Adipose tissue (tissue), 3 donors: ENCODE measurements around the gene GUCY2D. TPM values are rescaled to one million over a fixed set of nuclear protein-coding genes. Genes with fewer than 3 reads are reported as not detected.
"Not testable (repeated sequence)": the region's sequence is repeated elsewhere in the genome, so short reads cannot be mapped to it uniquely, and the experiment has no call there.

Source experiments
- H3K27ac ChIP-seq: one replicate; pipeline ENCODE4 v1.5.1; 2013; ENCODE audit warnings: low read depth, low read length
- WGBS, 3 donors: extraction: QIAGEN DNeasy Blood & Tissue Kit; methylation state at CpG; one replicate each; pipeline ENCODE4 v1.1.7; 2013; 5-methylcytosine and 5-hydroxymethylcytosine counted together
- polyA plus RNA-seq, 3 donors: library from polyadenylated mRNA; stranded (reverse); fragments of 200-250 nt; gene quantifications; one replicate each; pipeline ENCODE4 v1.2.3, GENCODE V29; 2013
- donor health status: healthy with polysubstance abuse.
- donor health status: Bipolar disorder and iron deficiency.
- donor health status: healthy.

Gene GUCY2D
- polyA plus RNA-seq, 3 donors: 0.04 to 0.15 (median 0.11) TPM

DNA sequence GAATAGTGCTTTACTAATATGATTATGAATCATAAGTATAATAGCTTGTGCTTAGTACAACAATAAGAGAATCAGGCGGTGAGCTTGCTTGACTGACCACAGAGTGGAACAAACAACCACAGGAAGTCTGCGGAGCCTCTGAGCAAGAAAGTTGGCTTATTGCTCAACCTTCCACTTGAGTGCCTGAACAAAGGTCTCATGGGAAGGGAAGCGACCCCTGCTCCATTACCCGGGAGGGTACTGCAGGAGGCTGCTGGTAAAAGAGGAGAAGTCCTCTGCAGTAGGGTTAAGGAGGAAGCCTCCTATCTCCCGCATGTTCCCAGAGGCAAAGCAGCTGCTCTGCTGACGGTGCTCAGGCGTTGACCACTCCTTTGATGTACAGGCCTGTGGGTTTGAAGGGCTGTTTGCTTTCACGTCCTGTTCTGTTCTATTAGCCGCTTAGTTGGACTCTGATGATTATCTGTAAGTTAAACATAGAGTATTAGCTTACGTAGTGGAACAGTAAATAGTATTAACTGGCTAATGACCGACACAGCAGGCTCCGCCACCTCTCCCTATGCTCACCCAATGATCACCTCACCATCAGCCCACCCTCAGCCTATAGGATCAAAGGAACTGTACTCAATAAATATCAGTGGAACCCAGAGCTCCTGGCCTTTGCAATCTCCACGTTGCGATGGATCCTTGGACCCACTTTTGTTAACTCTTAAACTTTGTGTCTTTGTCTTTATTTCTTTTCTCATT is 54.0 kb downstream of the GUCY2D start:
- WGBS, 3 donors: 18 to 34% (median 33%) methylated on average over 14 of the region's 14 CpGs
- H3K27ac ChIP-seq: no peak overlapping the region

DNA sequence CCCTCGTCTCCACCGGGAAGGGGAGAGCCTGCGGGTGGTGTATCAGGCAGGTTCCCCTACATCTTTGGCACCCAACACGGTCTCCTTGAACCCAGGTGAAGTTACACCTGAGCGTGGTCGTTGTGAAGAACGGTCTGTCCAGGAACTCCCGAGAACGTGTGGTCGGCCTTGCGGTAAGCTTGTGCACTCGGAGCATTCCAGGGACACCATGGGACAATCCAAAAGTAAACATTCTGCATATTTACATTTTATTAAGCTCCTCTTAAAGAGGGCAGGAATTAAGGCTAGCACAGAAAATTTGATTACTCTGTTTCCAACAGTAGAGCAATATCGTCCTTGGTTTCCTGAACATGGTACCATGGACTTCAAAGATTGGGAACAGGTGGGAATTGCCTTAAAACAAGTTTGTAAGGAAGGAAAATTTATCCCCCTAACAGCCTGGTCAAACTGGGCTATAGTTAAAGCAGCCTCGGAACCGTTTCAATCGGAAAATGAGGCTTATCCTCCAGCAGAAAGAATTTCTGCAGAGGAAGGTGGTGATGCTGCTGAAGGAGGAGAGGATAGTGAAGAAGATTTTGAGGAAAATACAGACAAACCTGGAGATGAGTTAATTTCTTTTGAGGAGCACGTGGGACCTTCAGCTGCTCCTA is 54.7 kb downstream of the GUCY2D start:
- H3K27ac ChIP-seq: no peak overlapping the region
- WGBS, 3 donors: 37 to 77% (median 70%) methylated on average over 17 of the region's 17 CpGs

DNA sequence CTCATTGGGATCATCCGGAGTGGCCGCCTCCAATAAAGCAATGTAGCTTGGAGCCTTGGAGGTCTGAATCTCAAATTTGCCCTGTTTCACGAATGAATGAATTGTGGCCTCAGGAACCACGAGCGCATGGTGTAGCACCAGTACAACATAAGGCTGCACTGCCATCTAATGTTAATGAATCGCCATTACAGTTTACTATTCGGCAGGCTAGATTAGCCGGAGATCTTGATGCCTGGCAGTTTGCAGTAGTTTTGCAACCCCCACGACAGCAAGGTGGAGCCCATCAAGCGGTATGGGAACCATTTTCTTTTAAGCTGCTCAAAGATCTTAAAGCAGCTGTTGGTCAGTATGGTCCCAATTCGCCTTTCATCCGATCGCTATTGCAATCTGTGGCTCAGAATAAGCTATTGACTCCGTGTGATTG is 55.3 kb downstream of the GUCY2D start:
- H3K27ac ChIP-seq: no peak overlapping the region
- 1 to 9% (median 7%) methylated on average over 14 of the region's 14 CpGs for WGBS, 3 donors

DNA sequence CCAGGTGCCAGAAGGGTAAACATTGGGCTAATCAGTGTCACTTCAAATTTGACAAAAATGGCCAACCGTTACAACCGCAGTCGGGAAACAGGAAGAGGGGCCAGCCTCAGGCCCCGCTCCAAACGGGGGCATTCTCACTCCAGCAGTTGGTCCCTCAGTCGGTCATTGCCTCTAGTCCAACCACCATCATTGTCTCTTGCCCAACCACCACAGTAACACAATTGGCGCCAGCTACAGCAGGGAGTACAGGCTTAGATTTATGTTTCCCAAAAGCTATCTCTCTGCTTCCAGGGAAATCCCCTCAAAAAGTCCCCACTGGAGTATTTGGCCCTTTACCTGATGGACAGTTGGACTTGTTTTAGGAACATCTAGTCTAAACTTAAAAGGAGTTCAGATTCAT is 56.7 kb downstream of the GUCY2D start:
- H3K27ac ChIP-seq: no peak overlapping the region

DNA sequence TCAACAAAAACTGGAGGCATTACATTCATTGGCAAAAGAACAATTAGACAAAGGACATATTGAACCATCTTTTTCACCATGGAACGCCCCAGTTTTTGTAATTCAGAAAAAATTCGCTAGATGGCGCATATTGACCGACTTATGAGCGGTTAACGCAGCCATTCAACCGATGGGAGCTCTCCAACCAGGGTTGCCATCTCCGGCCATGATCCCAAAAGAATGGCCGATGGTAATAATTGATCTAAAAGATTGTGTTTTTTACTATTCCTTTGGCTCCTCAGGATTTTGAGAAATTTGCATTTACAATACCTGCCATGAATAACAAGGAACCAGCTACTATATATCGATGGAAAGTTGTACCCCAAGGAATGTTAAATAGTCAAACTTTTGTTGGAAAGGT is 57.9 kb downstream of the GUCY2D start:
- no peak overlapping the region for H3K27ac ChIP-seq
- WGBS, 3 donors: 8 to 9% (median 8%) methylated on average over 10 of the region's 10 CpGs

More for the DNA sequence above, 56.7 kb downstream of the GUCY2D start:
- 9 to 14% (median 11%) methylated on average over 7 of the region's 7 CpGs for WGBS, 3 donors

DNA sequence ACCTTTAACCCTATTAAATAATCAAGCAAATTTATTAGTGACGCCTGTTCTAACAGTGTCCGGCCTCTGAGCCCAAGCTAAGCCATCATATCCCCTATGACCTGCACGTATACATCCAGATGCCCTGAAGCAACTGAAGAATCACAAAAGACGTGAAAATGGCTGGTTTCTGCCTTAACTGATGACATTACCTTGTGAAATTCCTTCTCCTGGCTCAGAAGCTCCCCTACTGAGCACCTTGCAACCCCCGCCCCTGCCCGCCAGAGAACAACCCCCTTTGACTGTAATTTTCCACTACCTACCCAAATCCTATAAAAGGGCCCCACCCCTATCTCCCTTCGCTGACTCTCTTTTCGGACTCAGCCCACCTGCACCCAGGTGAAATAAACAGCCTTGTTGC is 59.4 kb downstream of the GUCY2D start:
- not testable (repeated sequence) for H3K27ac ChIP-seq
- 67 to 69% (median 68%) methylated on average over 8 of the region's 8 CpGs for WGBS, 3 donors

DNA sequence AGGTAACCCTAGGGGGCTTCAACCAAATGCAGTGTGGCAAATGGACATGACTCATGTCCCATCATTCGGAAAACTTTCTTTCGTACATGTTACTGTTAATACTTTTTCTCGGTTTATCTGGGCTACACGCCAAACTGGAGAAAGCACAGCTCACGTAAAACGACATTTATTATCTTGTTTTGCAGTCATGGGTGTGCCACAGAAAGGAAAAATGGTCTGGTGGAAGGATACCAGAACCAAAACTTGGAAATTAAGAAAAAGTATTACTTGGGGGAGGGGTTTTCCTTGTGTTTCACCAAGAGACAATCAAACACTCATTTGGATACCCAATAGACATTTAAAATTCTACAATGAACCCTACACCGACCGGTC is 60.0 kb downstream of the GUCY2D start:
- no peak overlapping the region for H3K27ac ChIP-seq
- WGBS, 3 donors: 24 to 45% (median 30%) methylated on average over 8 of the region's 8 CpGs

DNA sequence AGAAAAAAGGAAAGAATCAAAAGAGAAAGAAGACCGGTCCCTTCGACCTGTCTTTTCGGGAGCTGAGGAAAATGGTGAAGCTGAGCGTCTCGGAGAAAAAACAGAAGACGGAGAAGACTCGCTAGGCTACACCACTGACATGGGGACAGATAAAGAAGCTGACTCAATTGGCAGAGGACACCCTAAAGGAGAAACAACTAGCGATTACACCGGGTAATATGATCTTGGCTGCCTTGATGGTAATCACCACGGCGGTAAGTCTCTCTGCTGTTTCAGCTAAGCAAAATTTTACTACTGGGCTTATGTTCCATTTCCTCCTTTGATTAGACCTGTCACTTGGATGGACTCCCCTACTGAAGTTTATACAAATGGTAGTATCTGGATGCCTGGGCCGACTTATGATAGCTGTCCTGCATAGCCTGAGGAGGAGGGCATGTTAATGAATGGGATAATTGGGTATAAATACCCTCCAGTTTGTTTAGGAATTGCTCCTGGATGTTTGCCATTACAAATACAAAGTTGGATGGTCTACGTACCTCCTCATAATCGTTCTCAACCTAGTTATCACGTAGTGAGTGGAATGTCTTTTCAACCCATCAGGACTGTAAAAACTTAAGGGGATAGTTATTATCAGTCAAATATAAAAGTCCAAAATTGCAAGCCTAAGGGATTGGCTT is 60.5 kb downstream of the GUCY2D start:
- WGBS, 3 donors: 26 to 40% (median 28%) methylated on average over 15 of the region's 15 CpGs
- no peak overlapping the region for H3K27ac ChIP-seq

DNA sequence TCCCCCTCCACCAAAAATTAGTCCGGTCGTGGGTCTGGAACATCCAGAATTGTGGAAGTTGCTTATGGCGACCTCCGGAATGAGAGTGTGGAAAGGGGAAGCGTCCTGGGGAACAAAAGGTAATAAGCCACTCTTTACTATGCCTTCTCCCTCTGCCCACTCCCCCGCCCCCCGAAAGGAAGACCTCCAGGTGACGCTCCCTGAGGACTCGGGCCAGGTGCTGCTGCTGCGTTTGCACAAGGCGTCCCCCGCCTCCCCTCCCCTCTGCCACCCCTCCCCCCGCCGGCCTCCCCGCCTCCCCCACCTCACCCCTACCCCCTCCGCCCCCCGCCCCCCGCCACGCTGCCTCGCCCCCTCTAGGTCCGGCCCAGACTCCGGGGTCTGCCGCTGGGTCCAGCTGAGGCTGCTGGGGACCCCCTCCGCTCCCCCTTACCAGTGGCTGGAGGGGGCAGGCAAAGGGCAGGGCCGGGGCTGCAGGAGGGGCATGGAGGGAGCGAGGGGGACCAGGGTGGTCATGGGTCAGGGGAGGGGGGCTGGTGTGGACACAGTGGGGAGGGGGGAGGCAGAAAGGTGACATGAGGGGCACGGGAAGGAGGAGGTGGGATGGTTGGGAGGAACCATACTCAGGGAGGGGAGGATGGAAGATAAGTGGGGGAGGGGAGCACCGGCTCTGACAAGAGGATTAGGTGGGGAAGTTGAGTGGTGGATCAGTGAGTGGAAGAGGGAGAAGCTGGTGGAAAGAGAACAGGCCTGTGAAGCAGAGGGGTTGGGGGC is 61.5 kb downstream of the GUCY2D start:
- no peak overlapping the region for H3K27ac ChIP-seq
- WGBS, 3 donors: 12 to 23% (median 19%) methylated on average over 15 to 23 of the region's 28 CpGs

DNA sequence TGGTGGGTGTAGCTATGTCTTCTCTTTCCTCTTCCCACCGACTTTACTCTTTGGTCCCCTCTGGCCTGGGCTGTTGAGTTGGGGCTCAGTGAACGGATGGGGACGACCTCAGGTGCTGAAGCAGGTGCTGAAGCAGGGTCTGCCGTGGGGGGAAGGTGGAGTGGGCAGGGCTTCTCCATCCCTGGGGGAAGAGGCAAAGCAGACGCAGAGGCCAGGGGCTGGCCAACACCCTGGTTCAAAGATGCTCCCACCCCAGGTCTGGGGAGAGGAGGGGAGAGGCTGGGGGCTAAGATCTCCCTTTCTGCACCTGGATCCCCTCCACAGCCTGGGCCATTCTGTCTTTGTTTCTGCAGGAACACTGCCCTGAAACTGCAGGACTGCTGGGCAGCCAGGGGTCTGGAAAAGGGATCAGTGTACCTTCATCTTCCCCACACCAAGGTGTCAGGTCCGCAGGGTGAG is 62.2 kb downstream of the GUCY2D start:
- H3K27ac ChIP-seq: no peak overlapping the region
- 48 to 67% (median 57%) methylated on average over 6 of the region's 6 CpGs for WGBS, 3 donors

DNA sequence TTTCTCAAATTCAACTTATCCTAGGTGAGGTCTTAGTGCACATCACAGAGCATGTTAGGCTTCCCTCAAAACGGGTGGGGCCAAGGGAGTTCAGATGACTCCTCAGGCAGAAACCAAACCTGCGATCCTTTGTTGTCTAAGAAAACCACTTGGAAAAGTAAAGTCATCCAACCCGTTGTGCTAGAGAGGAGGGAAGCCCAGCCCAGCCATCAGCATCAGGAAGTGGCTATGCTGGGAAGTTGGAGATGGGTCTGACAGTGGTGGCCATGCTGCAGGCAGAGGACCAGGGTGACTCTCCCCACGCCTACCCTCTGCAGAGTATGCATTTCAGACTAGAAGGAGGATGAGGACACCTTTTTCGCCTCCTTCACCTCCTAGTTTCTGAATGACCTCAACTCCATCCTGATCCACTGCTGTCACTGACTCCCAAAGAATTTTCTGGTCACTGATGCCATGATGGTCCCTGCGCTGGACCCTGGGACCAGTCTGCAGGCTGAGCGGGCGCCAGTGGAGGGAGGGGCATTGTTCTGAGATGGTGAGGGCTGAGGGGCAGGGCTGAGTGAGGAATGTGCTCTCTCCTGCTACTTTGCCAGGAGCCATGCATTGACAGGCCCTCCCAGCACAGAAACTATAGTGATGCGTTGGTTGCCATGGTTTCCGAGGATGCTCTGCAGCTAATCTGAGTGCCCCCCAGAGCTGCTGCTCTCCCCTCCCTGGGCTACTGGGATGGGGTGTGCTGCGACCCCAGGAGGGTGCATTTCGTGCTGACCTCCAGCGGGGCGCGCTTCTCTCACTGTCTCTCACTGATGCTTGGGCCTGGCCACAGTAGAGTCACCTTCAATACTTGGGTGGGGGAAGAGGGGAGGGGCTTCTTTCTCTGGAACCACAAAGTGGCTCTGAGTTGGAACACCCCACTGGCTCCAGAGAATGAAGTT is 64.7 kb downstream of the GUCY2D start:
- WGBS, 3 donors: 62 to 77% (median 75%) methylated on average over 12 to 15 of the region's 15 CpGs
- H3K27ac ChIP-seq: no peak overlapping the region

DNA sequence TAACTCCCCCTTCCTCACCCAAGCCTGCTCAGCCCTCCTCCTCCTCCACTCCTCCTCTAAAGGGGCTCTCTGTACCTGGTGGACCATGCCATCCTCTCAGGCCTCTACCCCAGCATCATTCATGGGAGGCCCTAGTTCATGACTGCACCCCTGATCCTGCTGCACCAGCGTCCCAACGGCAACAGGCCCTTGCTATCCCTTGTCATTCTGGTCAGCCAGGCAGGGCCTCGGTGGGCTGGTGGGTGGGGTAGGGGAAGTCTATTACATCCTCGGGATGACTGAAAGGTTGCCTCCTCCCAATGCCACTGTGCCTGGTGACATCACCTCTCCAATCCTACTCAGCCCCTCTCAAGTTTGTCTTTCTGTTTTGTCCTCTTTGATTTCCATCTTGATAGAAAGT is 65.4 kb downstream of the GUCY2D start:
- no peak overlapping the region for H3K27ac ChIP-seq
- WGBS, 3 donors: 64 to 72% (median 65%) methylated on average over 4 of the region's 4 CpGs

DNA sequence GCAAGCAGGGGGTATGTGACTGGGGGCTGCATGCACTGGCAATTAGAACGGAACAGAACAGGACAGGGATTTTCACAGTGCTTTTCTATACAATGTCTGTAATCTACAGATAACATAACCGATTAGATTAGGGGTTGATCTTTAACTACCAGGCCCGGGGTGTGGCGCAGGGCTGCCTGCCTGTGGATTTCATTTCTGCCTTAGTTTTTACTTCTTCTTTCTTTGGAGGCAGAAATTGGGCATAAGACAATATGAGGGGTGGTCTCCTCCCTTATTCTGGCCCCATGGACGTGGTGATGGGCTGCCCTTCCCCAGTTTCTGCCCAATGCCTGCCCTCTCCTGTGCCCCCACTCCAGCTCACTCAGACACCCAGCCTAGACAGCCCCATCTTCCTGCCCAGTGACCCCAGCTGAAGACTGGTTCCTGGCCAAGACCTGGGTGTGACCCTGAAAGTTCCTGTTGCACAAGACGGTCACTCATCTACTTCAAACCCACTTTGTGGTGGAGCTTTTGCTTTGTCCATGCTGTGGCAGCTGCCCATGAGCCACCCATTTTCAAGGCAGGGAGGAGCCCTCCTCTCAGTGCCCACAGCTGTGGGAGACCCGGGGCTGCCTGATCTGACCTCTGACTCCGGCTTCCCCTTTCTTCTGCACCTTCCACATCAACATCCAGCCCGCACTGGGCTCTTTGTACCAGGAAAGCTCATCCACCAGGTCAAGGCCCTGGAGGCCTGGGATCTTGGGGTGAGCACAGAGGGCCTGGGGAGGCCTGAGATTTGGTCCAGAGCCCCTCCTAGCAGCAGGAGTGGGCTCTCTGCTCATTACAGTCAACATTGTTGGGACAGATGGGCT is 66.5 kb downstream of the GUCY2D start:
- H3K27ac ChIP-seq: no peak overlapping the region
- WGBS, 3 donors: 59 to 71% (median 69%) methylated on average over 9 of the region's 9 CpGs

DNA sequence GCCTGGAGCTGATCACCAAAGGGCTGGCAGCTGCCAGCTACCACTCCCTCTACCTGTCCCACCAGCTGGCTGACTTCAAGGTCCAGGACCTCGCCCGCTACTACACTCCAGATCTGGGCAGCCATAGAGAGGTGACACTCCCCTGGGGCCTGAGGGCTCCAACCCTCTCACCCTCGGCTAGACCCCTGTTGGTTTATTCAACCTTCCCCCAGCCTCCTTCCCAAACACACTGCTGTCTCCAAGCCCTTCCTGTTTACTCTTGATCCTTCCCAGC is 67.1 kb downstream of the GUCY2D start:
- 72 to 92% (median 91%) methylated on average over 3 of the region's 3 CpGs for WGBS, 3 donors
- no peak overlapping the region for H3K27ac ChIP-seq
